Adrenal gland (tissue), 5 donors: Measurements from ENCODE around the gene SLTM.

Source experiments
- CTCF ChIP-seq, 6 experiments: fragments of 450-650 bp in 4 of 6; fragments of 200-600 bp in 2 of 6; sonication (generic) in 1 of 6; IDR thresholded peaks; 1 replicate in 5 of 6; 2 replicates in 1 of 6; pipeline versions ENCODE4 v1.5.1 to v1.8.0; 2016 to 2021; ENCODE audit warnings: antibody characterized with exemption in 6 of 6, mild to moderate bottlenecking in 2 of 6, moderate library complexity in 1 of 6
- POLR2A ChIP-seq, 2 donors: fragments of 450-650 bp; IDR thresholded peaks; one replicate each; pipeline ENCODE4 v1.6.1; 2017; ENCODE audit warnings: antibody characterized with exemption in 2 of 2, mild to moderate bottlenecking in 2 of 2, moderate library complexity in 1 of 2
- donor health status: DM: no; HTN: no; CAD: no.

DNA sequence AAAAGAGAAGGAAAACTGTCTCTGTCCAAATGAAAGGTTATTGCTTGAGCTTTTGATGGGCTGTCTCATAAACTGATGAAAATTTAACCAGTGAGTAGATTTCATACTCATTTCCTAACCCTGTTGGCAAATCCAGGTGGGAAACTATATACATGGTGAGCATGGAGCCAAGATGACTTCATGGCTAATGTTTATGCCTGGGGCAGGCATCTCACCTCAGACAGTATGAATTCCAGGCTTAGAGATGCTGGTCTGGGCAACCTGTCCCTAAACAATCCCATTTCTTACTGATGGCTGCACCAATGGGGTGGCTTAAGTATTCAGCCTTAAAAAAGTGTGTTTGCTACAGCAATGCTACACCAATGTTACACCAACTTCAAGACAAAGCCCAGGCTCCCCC is 58.1 kb downstream of the SLTM start:
- TF ChIP-seq CTCF (IDR thresholded peaks at IDR 0.05) (no peak), POLR2A (IDR thresholded peaks at IDR 0.05) (no peak)
